A673 (cell line): ENCODE results near the gene DLG3. TPM values are rescaled to one million over a fixed set of nuclear protein-coding genes. Genes with fewer than 3 reads are reported as not detected.

ENCODE experiments used
- BruUV-seq: library from RNA; stranded (reverse); fragments of 400-500 nt; replicated peaks from 2 replicates; lab custom pipeline; 2021; lab: Mats Ljungman, UMichigan
- CTCF ChIA-PET: fragments of 300-600 bp; sonication (Branson Sonifier 250); formaldehyde crosslinking; loops from one replicate; lab custom pipeline; 2022; ENCODE audit warnings: antibody characterized with exemption; lab: Charles Lee
- POLR2A ChIA-PET: fragments of 300-600 bp; sonication (Branson Sonifier 250); formaldehyde crosslinking; loops from one replicate; lab custom pipeline; 2022; ENCODE audit warnings: antibody characterized with exemption; ENCODE audit not compliant: low non-redundant PET; lab: Charles Lee
- DNase-seq: peaks from one replicate; pipeline ENCODE4 v3.0.0-alpha.2; 2015; ENCODE audit warnings: low spot score
- H3K27ac ChIP-seq: fragments of 200-600 bp; sonication (generic); 2 replicates; pipeline ENCODE4 v1.5.1; 2016; ENCODE audit warnings: mixed run types, low read depth, mild to moderate bottlenecking, mixed read lengths, antibody characterized with exemption, low read length; ENCODE audit not compliant: poor library complexity, severe bottlenecking
- H3K27me3 ChIP-seq: fragments of 200-600 bp; sonication (generic); replicated peaks from 2 replicates; pipeline ENCODE4 v1.6.1; 2017; ENCODE audit warnings: mixed run types, low read depth, mild to moderate bottlenecking, mixed read lengths, antibody characterized with exemption, low read length; ENCODE audit not compliant: insufficient read depth, poor library complexity
- H3K36me3 ChIP-seq: fragments of 200-600 bp; sonication (generic); 2 replicates; pipeline ENCODE4 v1.6.1; 2016; ENCODE audit warnings: mixed run types, mild to moderate bottlenecking, mixed read lengths, antibody characterized with exemption, low read length; ENCODE audit not compliant: insufficient read depth, poor library complexity, severe bottlenecking
- H3K4me1 ChIP-seq: fragments of 200-600 bp; sonication (generic); 2 replicates; pipeline ENCODE4 v1.6.1; 2017; ENCODE audit warnings: mixed run types, mild to moderate bottlenecking, mixed read lengths, antibody characterized with exemption, low read length; ENCODE audit not compliant: insufficient read depth, poor library complexity, severe bottlenecking
- H3K4me3 ChIP-seq: fragments of 200-600 bp; sonication (generic); 2 replicates; pipeline ENCODE4 v1.5.1; 2016; ENCODE audit warnings: low read depth, mixed run types, mild to moderate bottlenecking, mixed read lengths, low read length; ENCODE audit not compliant: poor library complexity, severe bottlenecking
- H3K9me3 ChIP-seq: fragments of 200-600 bp; sonication (generic); 2 replicates; pipeline ENCODE4 v1.6.1; 2016; ENCODE audit warnings: mixed run types, low read depth, mild to moderate bottlenecking, mixed read lengths, antibody characterized with exemption, low read length; ENCODE audit not compliant: poor library complexity, severe bottlenecking
- EZH2 ChIP-seq: fragments of 200-600 bp; sonication (generic); IDR thresholded peaks from 2 replicates; pipeline ENCODE4 v1.6.1; 2017; ENCODE audit warnings: borderline replicate concordance, low read depth, mild to moderate bottlenecking, mixed read lengths, antibody characterized with exemption, low read length; ENCODE audit not compliant: poor library complexity, severe bottlenecking
- intact Hi-C: fragments of 100-400 bp; cut with micrococcal nuclease; formaldehyde crosslinking; loops from one replicate; pipeline ENCODE4 v1.10.0; 2022; ENCODE audit not compliant: unreplicated experiment
- total RNA-seq: library from RNA; stranded (reverse); gene quantifications from 2 replicates; pipeline ENCODE4 v1.2.3, GENCODE V29; 2021
- TF ChIP-seq, protein P1 (sequence below): fragments of 300-800, 200-600 bp; sonication (generic); conservative IDR thresholded peaks from 2 replicates; pipeline ENCODE4 v1.5.1; 2017; ENCODE audit warnings: low read depth, mild to moderate bottlenecking, antibody characterized with exemption, low read length, moderate library complexity, mixed read lengths

DLG3 gene
- total RNA-seq, 1 experiment from 2014 or later, result 32.8 TPM

GRCh38 chrX:70466968-70467367 lies 22.3 kb downstream of the DLG3 start:
- Histone ChIP-seq H3K36me3 (no peaks in the 10 kb centered on the region), H3K4me1 (no peaks in the 10 kb centered on the region), H3K4me3 (no peak overlapping the region), H3K9me3 (no peaks in the 10 kb centered on the region), H3K27ac (no peak overlapping the region), H3K27me3 (no peaks in the 10 kb centered on the region)
- TF ChIP-seq EZH2, result no peak
- TF ChIP-seq, protein P1, sequence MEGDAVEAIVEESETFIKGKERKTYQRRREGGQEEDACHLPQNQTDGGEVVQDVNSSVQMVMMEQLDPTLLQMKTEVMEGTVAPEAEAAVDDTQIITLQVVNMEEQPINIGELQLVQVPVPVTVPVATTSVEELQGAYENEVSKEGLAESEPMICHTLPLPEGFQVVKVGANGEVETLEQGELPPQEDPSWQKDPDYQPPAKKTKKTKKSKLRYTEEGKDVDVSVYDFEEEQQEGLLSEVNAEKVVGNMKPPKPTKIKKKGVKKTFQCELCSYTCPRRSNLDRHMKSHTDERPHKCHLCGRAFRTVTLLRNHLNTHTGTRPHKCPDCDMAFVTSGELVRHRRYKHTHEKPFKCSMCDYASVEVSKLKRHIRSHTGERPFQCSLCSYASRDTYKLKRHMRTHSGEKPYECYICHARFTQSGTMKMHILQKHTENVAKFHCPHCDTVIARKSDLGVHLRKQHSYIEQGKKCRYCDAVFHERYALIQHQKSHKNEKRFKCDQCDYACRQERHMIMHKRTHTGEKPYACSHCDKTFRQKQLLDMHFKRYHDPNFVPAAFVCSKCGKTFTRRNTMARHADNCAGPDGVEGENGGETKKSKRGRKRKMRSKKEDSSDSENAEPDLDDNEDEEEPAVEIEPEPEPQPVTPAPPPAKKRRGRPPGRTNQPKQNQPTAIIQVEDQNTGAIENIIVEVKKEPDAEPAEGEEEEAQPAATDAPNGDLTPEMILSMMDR, result no peak
- DNase-seq, result no peak
- ChIA-PET CTCF (no interaction called here), POLR2A (no interaction called here)
- no TSS peak for BruUV-seq
- intact Hi-C loops, result no loop called here

DNA sequence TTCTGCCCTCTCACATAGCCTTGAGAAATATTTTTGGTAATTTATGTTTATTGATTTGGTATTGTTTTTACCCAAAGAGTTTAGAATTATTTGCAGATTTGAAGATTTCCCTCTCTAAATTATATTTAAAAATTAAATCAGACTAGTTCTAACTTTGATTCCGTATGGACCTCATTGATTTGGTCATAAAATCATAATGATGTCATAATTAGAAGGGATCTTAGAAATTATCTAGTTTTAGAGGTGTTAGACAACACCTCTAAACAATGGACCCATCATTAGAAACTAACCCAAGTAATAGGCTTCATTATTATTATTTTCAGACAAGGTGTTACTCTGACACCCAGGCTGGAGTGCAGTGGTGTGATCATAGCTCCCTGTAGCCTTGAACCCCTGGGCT lies 24.1 kb downstream of the DLG3 start:
- TF ChIP-seq, protein P1, result no peak
- TF ChIP-seq EZH2, result no peak
- Histone ChIP-seq H3K27me3 (no peaks in the 10 kb centered on the region), H3K4me1 (no peaks in the 10 kb centered on the region), H3K9me3 (no peaks in the 10 kb centered on the region), H3K27ac (no peak overlapping the region), H3K36me3 (no peaks in the 10 kb centered on the region), H3K4me3 (no peak overlapping the region)
- ChIA-PET POLR2A (no interaction called here), CTCF (no interaction called here)
- BruUV-seq, result no TSS peak
- DNase-seq, result no peak
- intact Hi-C loops, result no loop called here

DNA sequence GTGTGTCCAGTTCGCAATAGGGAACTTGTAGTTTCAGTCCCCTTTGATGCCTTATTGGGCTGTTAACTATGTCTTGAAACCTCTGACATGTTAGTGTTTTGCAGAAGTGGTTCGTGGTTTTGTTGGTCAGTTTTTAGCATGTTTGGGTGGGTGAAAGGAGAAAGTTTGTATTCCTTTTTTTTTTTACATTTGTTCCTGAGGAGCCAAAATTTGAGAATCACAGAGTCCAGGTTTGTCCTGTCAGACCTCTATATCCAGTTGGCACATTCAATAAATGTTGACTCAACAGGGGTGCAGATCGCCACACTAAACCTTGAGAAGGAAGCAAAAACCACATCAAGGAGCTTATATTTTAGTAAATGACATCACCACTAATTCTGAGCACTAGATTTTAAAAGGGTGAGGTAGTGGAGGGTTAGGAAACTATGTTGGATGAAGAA lies 26.2 kb downstream of the DLG3 start:
- no peaks in the 10 kb centered on the region for H3K36me3 ChIP-seq
- ChIA-PET CTCF (no interaction called here), POLR2A (no interaction called here)
- no peaks in the 10 kb centered on the region for H3K4me1 ChIP-seq
- intact Hi-C loops, result no loop called here
- H3K27ac ChIP-seq, result no peak overlapping the region
- no peaks in the 10 kb centered on the region for H3K27me3 ChIP-seq
- no TSS peak for BruUV-seq
- no peak overlapping the region for H3K4me3 ChIP-seq
- no peak for DNase-seq
- H3K9me3 ChIP-seq, result no peaks in the 10 kb centered on the region
- TF ChIP-seq EZH2, result no peak
- TF ChIP-seq, protein P1, result no peak
